ENCODE data around the gene CNPY1. TPM values are rescaled to one million over a fixed set of nuclear protein-coding genes. Genes with fewer than 3 reads are reported as not detected.
A peak's percentile ranks its signal among the peaks of the same experiment; 100 is the strongest.

Gene CNPY1
- total RNA-seq, 4 donors from 2014 or later: not detected

- intact Hi-C loops (cut with DNase I; ENCODE audit: low total_unique reads) (no loop called here), in situ Hi-C loops (cut with MboI; ENCODE audit: low pct_ligation_motif_present in 1 of 4, low pct_unique_long_range_greater_than_20kb in 1 of 4, low sequenced_read_pairs in 3 of 4) (no loop called here)
- H3K27me3 ChIP-seq: peaks cover 100% of the 10 kb centered on the region
- peaks cover 0 to 10% (median 4%) of the 10 kb centered on the region in 4 donors for H3K4me1 ChIP-seq
- no peaks in the 10 kb centered on the region for H3K36me3 ChIP-seq
- DNase-seq: no peak
- peak overlapping the region in 1 of 4 donors; percentile 6 for H3K4me3 ChIP-seq
- H3K27ac ChIP-seq: no peak overlapping the region
- TF ChIP-seq POLR2A (IDR thresholded peaks at IDR 0.05): no peak
- TF ChIP-seq POLR2AphosphoS5 (IDR thresholded peaks at IDR 0.05): no peak
- TF ChIP-seq EP300 (IDR thresholded peaks at IDR 0.05; ENCODE audit: low read depth): no peak
- no peak for TF ChIP-seq CTCF (IDR thresholded peaks at IDR 0.05)
- no peaks in the 10 kb centered on the region for H3K9me3 ChIP-seq
- WGBS, 2 donors (ENCODE audit: low coverage in 1 of 2): 10% methylated on average over 2 to 68 of the region's 68 CpGs
Observed at GRCh38 chr7:155509725-155510551, 36.4 kb downstream of the CNPY1 start.

- intact Hi-C loops (cut with DNase I; ENCODE audit: low total_unique reads): no loop called here
- Histone ChIP-seq H3K36me3 (no peaks in the 10 kb centered on the region), H3K4me3 (peak overlapping the region in 1 of 4 donors; percentile 6), H3K27ac (no peak overlapping the region), H3K27me3 (peaks cover 100% of the 10 kb centered on the region), H3K9me3 (no peaks in the 10 kb centered on the region), H3K4me1 (peaks cover 0 to 10% (median 4%) of the 10 kb centered on the region in 4 donors)
- no peak for DNase-seq
- 18% methylated on average over 16 of the region's 16 CpGs; no CpG with 5 or more reads in 1 of the 2 donors for WGBS, 2 donors (ENCODE audit: low coverage in 1 of 2)
- TF ChIP-seq CTCF (IDR thresholded peaks at IDR 0.05): no peak
- TF ChIP-seq POLR2AphosphoS5 (IDR thresholded peaks at IDR 0.05): no peak
- TF ChIP-seq POLR2A (IDR thresholded peaks at IDR 0.05): no peak
- no peak for TF ChIP-seq EP300 (IDR thresholded peaks at IDR 0.05; ENCODE audit: low read depth)
- in situ Hi-C loops (cut with MboI; ENCODE audit: low pct_ligation_motif_present in 1 of 4, low pct_unique_long_range_greater_than_20kb in 1 of 4, low sequenced_read_pairs in 3 of 4): no loop called here
Observed at GRCh38 chr7:155509359-155509724, 37.0 kb downstream of the CNPY1 start.

GRCh38 chr7:155508376-155509358 is 37.7 kb downstream of the CNPY1 start:
- 12 to 16% methylated on average over 15 to 29 of the region's 29 CpGs for WGBS, 2 donors (ENCODE audit: low coverage in 1 of 2)
- Histone ChIP-seq H3K4me3 (no peak overlapping the region), H3K36me3 (no peaks in the 10 kb centered on the region), H3K27ac (no peak overlapping the region), H3K4me1 (peaks cover 0 to 10% (median 4%) of the 10 kb centered on the region in 4 donors), H3K27me3 (peaks cover 100% of the 10 kb centered on the region), H3K9me3 (no peaks in the 10 kb centered on the region)
- intact Hi-C loops (cut with DNase I; ENCODE audit: low total_unique reads) (no loop called here), in situ Hi-C loops (cut with MboI; ENCODE audit: low pct_ligation_motif_present in 1 of 4, low pct_unique_long_range_greater_than_20kb in 1 of 4, low sequenced_read_pairs in 3 of 4) (no loop called here)
- TF ChIP-seq EP300 (IDR thresholded peaks at IDR 0.05; ENCODE audit: low read depth) (no peak), POLR2AphosphoS5 (IDR thresholded peaks at IDR 0.05) (no peak), CTCF (IDR thresholded peaks at IDR 0.05) (no peak), POLR2A (IDR thresholded peaks at IDR 0.05) (no peak)
- no peak for DNase-seq

GRCh38 chr7:155507576-155507975 is 38.8 kb downstream of the CNPY1 start:
- no peak for DNase-seq
- 7 to 11% methylated on average over 4 of the region's 4 CpGs for WGBS, 2 donors (ENCODE audit: low coverage in 1 of 2)
- Histone ChIP-seq H3K27ac (no peak overlapping the region), H3K4me1 (peaks cover 0 to 10% (median 4%) of the 10 kb centered on the region in 4 donors), H3K4me3 (no peak overlapping the region), H3K27me3 (peaks cover 100% of the 10 kb centered on the region), H3K36me3 (no peaks in the 10 kb centered on the region), H3K9me3 (no peaks in the 10 kb centered on the region)
- intact Hi-C loops (cut with DNase I; ENCODE audit: low total_unique reads) (no loop called here), in situ Hi-C loops (cut with MboI; ENCODE audit: low pct_ligation_motif_present in 1 of 4, low pct_unique_long_range_greater_than_20kb in 1 of 4, low sequenced_read_pairs in 3 of 4) (no loop called here)
- TF ChIP-seq EP300 (IDR thresholded peaks at IDR 0.05; ENCODE audit: low read depth): no peak
- no peak for TF ChIP-seq CTCF (IDR thresholded peaks at IDR 0.05)
- no peak for TF ChIP-seq POLR2A (IDR thresholded peaks at IDR 0.05)
- no peak for TF ChIP-seq POLR2AphosphoS5 (IDR thresholded peaks at IDR 0.05)
